ENCODE results near the gene MIDN. TPM values are rescaled to one million over a fixed set of nuclear protein-coding genes. Genes with fewer than 3 reads are reported as not detected.
A peak's percentile ranks its signal among the peaks of the same experiment; 100 is the strongest.

MIDN gene
- total and polyA plus RNA-seq, 3 experiments from 2014 or later = 14.6 to 45.3 (median 39.8) TPM

DNA sequence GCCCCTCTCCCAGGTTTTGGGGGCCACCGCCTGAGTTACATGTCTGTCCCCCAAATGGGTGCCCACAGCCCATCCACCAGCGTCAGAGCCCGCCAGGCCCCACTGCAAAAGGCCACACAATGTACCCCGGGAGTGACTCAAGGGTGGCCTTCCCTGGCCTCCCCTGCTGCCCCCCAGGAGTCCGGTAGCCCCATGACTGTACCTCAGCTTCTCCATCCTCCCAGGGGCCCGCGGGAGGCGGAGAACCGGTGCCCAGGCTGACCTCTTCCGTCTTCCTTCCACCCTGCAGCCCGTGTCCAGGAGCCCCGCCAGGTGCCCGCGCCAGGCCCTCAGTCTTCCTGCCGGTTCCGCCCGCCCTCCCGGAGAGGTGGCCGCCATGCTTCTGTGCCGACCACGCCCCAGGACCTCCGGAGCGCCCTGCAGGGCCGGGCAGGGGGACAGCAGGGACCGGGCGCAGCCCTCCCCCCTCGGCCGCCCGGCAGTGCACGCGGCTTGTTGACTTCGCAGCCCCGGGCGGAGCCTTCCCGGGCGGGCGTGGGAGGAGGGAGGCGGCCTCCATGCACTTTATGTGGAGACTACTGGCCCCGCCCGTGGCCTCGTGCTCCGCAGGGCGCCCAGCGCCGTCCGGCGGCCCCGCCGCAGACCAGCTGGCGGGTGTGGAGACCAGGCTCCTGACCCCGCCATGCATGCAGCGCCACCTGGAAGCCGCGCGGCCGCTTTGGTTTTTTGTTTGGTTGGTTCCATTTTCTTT is 20.9 kb upstream of the MIDN start:
- POLR2A ChIA-PET = interaction anchor here (0.6 to 0.7 kb wide), 2 partner anchors 18 to 509 kb away, joined by 3 read pairs; no protein-coding TSS in a partner anchor
- no peak for DNase-seq
- no peaks in the 10 kb centered on the region for H3K9me3 ChIP-seq (ENCODE audit: low read length)
- H3K36me3 Mint-ChIP-seq = peaks cover 0 to 7% (median 0%) of the 10 kb centered on the region in 3 donors
- peaks cover 0 to 3% (median 0%) of the 10 kb centered on the region in 3 donors for H3K4me1 Mint-ChIP-seq
- H3K9me3 Mint-ChIP-seq = no peaks in the 10 kb centered on the region
- H3K4me3 Mint-ChIP-seq = no peak overlapping the region
- no peaks in the 10 kb centered on the region for H3K36me3 ChIP-seq (ENCODE audit: insufficient read depth, low read length)
- no peaks in the 10 kb centered on the region for H3K27me3 ChIP-seq (ENCODE audit: insufficient read depth, low read length, poor library complexity, severe bottlenecking)
- no peak overlapping the region for H3K27ac ChIP-seq (ENCODE audit: low read depth, low read length)
- CTCF ChIA-PET = no interaction called here
- H3K27ac Mint-ChIP-seq = peak overlapping the region in 1 of 8 donors; percentile 29
- no peak overlapping the region for H3K4me3 ChIP-seq (ENCODE audit: low read length)
- H3K27me3 Mint-ChIP-seq = no peaks in the 10 kb centered on the region
- no peaks in the 10 kb centered on the region for H3K4me1 ChIP-seq (ENCODE audit: insufficient read depth, low read length)

DNA sequence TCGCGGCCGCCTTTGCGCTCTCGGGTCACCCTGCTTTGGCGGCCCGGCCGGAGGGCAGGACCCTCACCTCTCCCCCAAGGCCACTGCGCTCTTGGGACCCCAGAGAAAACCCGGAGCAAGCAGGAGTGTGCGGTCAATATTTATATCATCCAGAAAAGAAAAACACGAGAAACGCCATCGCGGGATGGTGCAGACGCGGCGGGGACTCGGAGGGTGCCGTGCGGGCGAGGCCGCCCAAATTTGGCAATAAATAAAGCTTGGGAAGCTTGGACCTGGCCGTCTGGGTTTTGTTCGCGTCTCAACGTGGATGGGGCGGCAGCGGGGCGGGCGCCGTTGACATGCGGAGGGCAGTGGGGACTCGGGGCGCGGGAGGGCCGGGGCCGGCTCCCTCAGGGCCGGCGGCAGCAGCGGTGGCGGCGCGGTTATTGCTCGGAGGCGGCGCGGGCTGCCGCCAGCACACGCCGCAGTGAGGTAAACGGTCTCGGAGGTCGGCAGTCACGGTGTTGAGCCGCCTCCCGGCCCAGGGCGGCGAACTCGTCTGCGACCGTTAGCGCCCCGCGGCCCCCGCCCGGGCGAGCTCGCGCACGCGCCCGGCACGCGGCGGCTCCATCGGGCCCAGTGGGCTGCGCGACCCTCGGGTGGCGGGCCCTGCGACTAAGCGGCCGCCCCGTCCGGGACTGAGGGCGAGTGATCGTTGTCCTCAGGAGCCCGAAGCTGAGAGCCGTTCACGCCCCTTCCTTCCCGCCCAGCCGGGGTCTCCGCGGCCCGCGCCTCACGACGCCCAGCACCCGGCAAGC is 20.0 kb upstream of the MIDN start:
- Mint-ChIP-seq H3K27me3 (no peaks in the 10 kb centered on the region), H3K4me1 (peaks cover 0 to 4% (median 0%) of the 10 kb centered on the region in 3 donors), H3K27ac (no peak overlapping the region), H3K36me3 (peaks cover 0 to 4% (median 0%) of the 10 kb centered on the region in 3 donors), H3K4me3 (no peak overlapping the region), H3K9me3 (no peaks in the 10 kb centered on the region)
- no peaks in the 10 kb centered on the region for H3K27me3 ChIP-seq (ENCODE audit: insufficient read depth, low read length, poor library complexity, severe bottlenecking)
- H3K4me3 ChIP-seq (ENCODE audit: low read length) = no peak overlapping the region
- no peaks in the 10 kb centered on the region for H3K4me1 ChIP-seq (ENCODE audit: insufficient read depth, low read length)
- no peak overlapping the region for H3K27ac ChIP-seq (ENCODE audit: low read depth, low read length)
- no peaks in the 10 kb centered on the region for H3K36me3 ChIP-seq (ENCODE audit: insufficient read depth, low read length)
- CTCF ChIA-PET = no interaction called here
- DNase-seq = no peak
- H3K9me3 ChIP-seq (ENCODE audit: low read length) = no peaks in the 10 kb centered on the region
- POLR2A ChIA-PET = interaction anchor here (0.6 to 0.7 kb wide), 2 partner anchors 17 to 510 kb away, joined by 3 read pairs; no protein-coding TSS in a partner anchor

DNA sequence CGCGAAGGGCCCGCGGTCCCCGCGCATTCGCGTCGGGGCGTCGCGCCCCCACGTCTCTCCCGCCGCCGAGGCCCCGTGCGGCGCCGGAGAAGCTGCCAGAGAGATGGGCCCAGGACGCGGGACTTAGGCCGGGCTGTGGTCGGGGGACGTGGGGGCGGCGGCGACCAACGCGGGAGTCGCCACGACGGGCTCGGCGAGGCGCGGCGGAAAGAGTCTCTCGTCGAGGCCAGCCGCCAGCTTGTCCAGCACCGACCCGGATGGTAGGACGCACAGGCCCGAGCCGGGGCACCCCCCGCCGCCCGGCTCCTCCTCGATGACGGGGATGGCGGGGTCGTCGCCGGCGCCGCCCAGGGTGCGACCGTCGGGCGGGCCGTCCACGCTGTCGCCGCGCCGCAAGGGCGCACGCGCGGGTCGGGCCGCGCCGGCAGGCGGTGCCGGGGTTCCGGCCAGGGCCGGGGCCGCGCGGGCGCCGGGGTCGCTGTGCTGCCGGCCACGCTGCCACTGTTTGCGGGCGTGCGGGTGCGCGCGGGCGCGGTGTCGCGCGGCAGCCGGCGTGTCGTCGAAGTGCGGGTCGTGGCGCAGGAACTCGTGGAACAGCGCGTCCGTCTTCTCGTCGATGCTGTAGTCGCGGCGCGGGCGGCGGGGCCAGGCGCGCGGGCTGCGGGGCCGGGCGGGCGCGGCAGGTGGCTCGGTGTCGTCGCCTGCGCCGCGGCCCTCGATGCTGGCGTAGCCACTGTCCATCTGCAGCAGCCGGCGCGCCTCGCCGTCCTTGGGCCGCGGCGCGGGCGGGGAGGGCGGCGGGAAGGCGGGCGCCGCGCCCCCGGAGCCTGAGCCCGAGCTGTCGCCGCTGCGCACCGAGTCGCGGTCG is 19.1 kb upstream of the MIDN start:
- no peak overlapping the region for H3K4me3 Mint-ChIP-seq
- no peaks in the 10 kb centered on the region for H3K27me3 Mint-ChIP-seq
- Histone ChIP-seq H3K27ac (ENCODE audit: low read depth, low read length) (no peak overlapping the region), H3K4me1 (ENCODE audit: insufficient read depth, low read length) (no peaks in the 10 kb centered on the region), H3K27me3 (ENCODE audit: insufficient read depth, low read length, poor library complexity, severe bottlenecking) (no peaks in the 10 kb centered on the region), H3K4me3 (ENCODE audit: low read length) (no peak overlapping the region), H3K9me3 (ENCODE audit: low read length) (no peaks in the 10 kb centered on the region), H3K36me3 (ENCODE audit: insufficient read depth, low read length) (no peaks in the 10 kb centered on the region)
- POLR2A ChIA-PET = no interaction called here
- no peak for DNase-seq
- H3K9me3 Mint-ChIP-seq = no peaks in the 10 kb centered on the region
- no peak overlapping the region for H3K27ac Mint-ChIP-seq
- CTCF ChIA-PET = no interaction called here
- H3K4me1 Mint-ChIP-seq = peaks cover 0 to 4% (median 0%) of the 10 kb centered on the region in 3 donors
- peaks cover 0 to 4% (median 0%) of the 10 kb centered on the region in 3 donors for H3K36me3 Mint-ChIP-seq

DNA sequence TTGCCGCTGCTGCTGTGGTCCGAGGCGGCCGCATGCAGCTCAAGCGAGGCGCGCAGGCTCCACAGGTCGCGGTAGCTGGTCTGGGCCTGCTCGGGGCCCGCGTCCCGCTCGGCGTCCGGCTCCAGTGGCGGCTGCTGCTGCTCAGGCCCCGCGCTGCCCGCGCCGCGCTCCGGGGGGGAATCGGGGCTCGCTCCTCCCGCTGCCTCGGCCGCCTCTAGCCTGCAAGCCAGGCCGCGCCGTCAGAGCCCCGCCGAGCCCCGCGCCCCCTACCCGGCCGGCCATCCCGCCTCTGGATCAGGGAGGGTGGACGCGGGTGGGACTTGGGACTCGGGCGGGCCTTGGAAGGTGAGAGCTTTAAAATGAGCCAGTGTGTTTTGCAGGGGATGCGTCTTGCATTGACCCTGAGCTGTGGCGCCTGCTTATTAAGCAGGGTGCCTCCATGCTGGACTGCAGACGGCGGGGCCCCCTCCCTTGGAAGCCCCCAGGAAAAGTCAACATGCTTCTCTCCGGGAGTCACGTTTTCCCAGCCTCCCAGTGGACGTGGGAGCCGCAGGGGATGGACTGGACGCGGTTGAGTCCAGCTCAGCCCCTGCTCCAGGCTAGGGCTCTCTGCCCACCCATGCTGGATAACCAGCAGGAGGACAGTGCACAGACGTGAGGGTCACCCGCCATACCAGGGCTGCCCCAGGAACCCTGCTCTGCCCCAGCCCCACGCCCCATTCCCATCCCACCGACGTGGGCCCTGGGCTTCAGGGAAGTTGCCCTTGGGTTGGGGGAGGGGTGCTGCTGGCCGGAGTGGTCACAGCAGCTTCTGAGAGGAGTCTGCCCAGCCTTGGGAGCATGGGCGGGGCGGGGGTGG is 18.2 kb upstream of the MIDN start:
- H3K4me3 ChIP-seq (ENCODE audit: low read length) = no peak overlapping the region
- ChIA-PET CTCF (no interaction called here), POLR2A (no interaction called here)
- Mint-ChIP-seq H3K36me3 (peaks cover 0 to 4% (median 0%) of the 10 kb centered on the region in 3 donors), H3K9me3 (no peaks in the 10 kb centered on the region), H3K4me1 (peaks cover 0 to 4% (median 0%) of the 10 kb centered on the region in 3 donors), H3K27me3 (no peaks in the 10 kb centered on the region), H3K27ac (no peak overlapping the region), H3K4me3 (no peak overlapping the region)
- DNase-seq = peak in 1 of 5 donors; percentile 46
- no peak overlapping the region for H3K27ac ChIP-seq (ENCODE audit: low read depth, low read length)
- H3K9me3 ChIP-seq (ENCODE audit: low read length) = no peaks in the 10 kb centered on the region
- H3K27me3 ChIP-seq (ENCODE audit: insufficient read depth, low read length, poor library complexity, severe bottlenecking) = no peaks in the 10 kb centered on the region
- no peaks in the 10 kb centered on the region for H3K36me3 ChIP-seq (ENCODE audit: insufficient read depth, low read length)
- no peaks in the 10 kb centered on the region for H3K4me1 ChIP-seq (ENCODE audit: insufficient read depth, low read length)

DNA sequence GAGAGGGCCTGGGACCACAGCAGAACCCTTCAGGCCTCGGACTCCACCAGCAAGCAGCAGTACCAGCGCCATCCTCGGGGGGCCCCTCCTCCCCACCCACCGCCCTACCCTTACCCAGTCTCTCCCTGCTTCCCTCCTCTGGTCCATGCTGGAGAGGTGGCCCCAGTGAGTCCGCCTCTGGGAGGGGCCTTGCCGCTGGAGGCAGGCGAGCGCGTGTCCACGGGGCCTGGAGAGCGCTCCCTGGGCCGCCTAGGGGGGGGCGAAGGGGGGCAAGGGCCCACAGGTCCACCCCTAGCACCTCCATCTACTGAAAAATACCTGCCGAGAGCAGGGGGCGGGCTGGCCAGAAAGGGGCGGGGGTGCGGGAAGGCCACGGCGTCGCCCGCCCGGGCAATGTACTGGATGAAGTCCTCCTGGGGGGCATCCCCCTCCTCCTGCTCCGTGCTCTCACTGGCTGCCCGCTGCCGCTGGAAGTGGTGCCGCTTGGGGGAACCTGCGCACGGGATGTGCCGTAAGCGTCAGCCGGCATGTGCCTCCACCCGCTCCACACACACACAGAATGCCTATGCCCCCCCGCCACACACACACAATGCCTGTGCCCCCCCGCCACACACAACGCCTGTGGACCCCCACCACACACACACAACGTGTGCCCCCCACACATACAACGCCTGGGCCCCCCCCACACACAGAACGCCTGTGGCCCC is 17.4 kb upstream of the MIDN start:
- POLR2A ChIA-PET = no interaction called here
- no peaks in the 10 kb centered on the region for H3K36me3 ChIP-seq (ENCODE audit: insufficient read depth, low read length)
- H3K27ac Mint-ChIP-seq = no peak overlapping the region
- no peak overlapping the region for H3K27ac ChIP-seq (ENCODE audit: low read depth, low read length)
- no peak for DNase-seq
- H3K27me3 Mint-ChIP-seq = peaks cover 0 to 1% of the 10 kb centered on the region in 2 donors
- no peaks in the 10 kb centered on the region for H3K9me3 ChIP-seq (ENCODE audit: low read length)
- no peak overlapping the region for H3K4me3 Mint-ChIP-seq
- peaks cover 0 to 4% (median 0%) of the 10 kb centered on the region in 3 donors for H3K36me3 Mint-ChIP-seq
- no peaks in the 10 kb centered on the region for H3K4me1 ChIP-seq (ENCODE audit: insufficient read depth, low read length)
- no peaks in the 10 kb centered on the region for H3K9me3 Mint-ChIP-seq
- CTCF ChIA-PET = no interaction called here
- H3K4me1 Mint-ChIP-seq = peaks cover 0 to 4% (median 0%) of the 10 kb centered on the region in 3 donors
- H3K27me3 ChIP-seq (ENCODE audit: insufficient read depth, low read length, poor library complexity, severe bottlenecking) = no peaks in the 10 kb centered on the region
- H3K4me3 ChIP-seq (ENCODE audit: low read length) = no peak overlapping the region

DNA sequence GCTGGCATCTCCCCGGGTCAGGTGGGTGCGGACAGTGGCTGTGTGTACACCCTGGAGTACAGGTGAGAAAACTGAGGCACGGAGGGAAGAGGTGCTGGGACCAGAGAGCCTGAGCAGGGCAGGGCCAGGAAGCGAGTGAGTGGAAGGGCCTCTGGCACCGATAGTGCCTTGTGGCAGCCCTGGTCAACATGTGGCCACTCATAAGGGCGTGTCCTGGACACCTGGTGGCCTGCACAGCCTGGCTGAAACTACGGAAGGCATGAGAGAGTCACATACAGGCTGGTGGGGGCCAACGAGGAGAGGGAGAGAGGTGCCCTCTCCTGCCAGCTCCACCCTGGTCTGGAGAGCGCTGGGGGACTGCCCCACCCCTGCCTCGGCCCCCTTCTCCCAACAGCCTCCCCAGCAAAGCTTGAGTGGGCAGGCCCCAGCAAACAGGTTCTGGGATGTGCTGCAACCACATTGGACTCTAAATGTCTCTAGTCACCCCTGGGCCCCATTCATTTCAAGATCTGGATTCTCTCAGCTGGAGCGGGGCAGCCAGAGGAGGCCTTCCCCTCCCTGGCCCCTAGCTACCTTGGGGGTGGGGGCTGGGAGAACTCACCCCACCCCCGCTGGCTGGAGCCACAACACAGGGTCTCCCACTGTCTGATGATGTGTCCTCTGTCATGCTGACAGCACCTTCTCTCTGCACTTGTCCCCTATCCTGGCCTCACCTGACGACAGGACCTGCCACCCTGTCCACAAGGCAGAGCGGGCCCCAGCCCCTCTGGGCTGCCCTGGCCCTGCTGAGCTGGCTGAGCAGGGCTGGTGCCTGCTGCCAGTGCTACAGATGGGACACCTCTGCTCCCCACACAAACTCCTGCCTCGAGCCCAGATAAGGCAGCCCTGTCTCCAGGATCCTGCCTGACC is 16.4 kb upstream of the MIDN start:
- Mint-ChIP-seq H3K27ac (peak overlapping the region in 5 of 8 donors; percentile 35 to 78 (median 55)), H3K36me3 (peaks cover 0 to 4% (median 0%) of the 10 kb centered on the region in 3 donors), H3K27me3 (peaks cover 0 to 1% of the 10 kb centered on the region in 2 donors), H3K4me3 (peak overlapping the region in 1 of 7 donors; percentile 68), H3K4me1 (peaks cover 0 to 4% (median 0%) of the 10 kb centered on the region in 3 donors), H3K9me3 (no peaks in the 10 kb centered on the region)
- ChIA-PET CTCF (interaction anchor here (0.9 to 1.2 kb wide), 2 partner anchors 34 to 118 kb away, joined by 3 to 4 read pairs; no protein-coding TSS in a partner anchor), POLR2A (interaction anchor here (1.0 kb wide), 1 partner anchor 37 kb away, joined by 3 read pairs; the partner anchor contains the start of gene CIRBP)
- no peak for DNase-seq
- Histone ChIP-seq H3K4me3 (ENCODE audit: low read length) (no peak overlapping the region), H3K4me1 (ENCODE audit: insufficient read depth, low read length) (no peaks in the 10 kb centered on the region), H3K36me3 (ENCODE audit: insufficient read depth, low read length) (no peaks in the 10 kb centered on the region), H3K9me3 (ENCODE audit: low read length) (no peaks in the 10 kb centered on the region), H3K27me3 (ENCODE audit: insufficient read depth, low read length, poor library complexity, severe bottlenecking) (no peaks in the 10 kb centered on the region), H3K27ac (ENCODE audit: low read depth, low read length) (no peak overlapping the region)

All from CD8-positive, alpha-beta memory T cell (primary cell).